Hematopoietic multipotent progenitor cell treated with erythropoietin and hydrocortisone succinate and interleukin-3 and kit ligand, for 15 days (in vitro differentiated cells): ENCODE results near the gene PSEN2.
A peak's percentile ranks its signal among the peaks of the same experiment; 100 is the strongest.

ENCODE experiments used
- DNase-seq: peaks from one replicate; pipeline ENCODE4 v3.0.0-alpha.2; 2015; ENCODE audit warnings: low spot score

The PSEN2 gene

DNA sequence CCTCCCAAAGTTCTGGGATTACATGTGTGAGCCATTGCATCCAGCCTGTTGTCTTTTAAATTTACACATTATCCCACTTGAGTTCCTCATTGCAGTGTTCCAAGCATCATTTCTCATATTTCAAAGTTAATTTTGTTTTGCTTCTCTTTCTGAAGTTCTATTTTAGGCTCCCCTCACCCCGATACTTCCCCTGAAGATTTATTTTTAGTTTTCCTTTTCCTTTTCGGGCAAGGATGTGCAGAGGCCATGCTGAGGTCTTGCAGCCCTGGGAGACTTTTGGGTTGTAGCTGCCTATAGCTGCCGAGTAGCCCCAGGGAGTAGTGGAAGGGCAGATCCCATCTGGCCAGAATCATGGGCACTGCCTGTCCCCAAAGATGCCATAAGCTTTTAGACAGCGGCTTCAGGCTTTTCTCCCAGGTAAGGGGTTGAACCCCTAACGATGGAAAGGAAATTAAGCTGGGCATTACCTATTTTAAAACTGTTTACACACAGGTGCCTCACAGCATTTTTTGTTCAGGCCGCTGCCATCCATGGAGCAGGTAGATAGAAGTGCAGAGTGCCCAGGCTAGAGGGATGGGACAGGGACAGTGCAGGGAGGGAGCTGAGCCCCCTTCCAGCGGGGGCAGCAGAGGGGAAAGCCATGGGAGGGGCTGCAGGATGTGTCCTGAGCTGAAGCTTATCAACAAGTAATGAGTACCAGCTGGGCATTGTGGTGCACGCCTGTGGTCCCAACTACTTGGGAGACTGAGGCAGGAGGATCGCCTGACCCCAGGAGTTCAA lies 15.9 kb downstream of the PSEN2 start:
- no peak for DNase-seq

DNA sequence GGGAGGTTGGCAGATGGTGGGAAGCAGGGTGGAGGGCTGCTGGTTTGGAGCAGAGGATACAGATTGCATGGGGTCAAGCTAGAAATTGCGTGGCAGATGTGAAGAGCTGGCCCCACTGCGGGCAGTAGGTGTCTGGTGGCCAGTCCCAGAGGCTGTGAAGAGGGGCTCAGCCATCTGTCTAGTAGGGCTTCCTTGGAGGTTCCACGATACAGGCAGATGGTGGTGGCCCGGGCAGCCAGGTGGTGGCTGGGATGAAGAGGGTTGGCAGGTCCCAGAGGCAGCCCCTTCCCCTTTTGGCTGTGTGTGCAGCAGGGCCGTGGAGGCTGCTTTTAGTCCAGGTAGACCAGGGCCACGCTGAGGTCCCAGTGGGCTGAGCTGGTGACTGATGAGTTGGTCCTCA lies 16.6 kb downstream of the PSEN2 start:
- no peak for DNase-seq

DNA sequence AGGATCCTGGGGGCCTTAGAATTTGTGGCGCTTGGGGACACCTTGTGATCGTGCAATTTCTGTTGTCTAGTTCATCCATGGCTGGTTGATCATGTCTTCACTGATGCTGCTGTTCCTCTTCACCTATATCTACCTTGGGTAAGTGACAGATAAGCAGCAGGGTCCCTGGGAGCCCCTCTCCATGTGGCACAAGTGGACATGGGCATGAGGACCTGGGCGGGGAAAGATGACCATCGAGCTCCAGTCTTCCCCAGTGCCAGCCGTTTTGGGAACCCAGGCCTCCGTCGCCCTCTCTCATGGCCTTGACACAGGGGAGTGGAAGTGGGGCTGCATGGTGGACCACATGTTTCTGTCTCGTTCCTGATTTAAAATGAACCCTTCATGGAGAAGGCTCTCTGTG lies 17.6 kb downstream of the PSEN2 start:
- DNase-seq: no peak

DNA sequence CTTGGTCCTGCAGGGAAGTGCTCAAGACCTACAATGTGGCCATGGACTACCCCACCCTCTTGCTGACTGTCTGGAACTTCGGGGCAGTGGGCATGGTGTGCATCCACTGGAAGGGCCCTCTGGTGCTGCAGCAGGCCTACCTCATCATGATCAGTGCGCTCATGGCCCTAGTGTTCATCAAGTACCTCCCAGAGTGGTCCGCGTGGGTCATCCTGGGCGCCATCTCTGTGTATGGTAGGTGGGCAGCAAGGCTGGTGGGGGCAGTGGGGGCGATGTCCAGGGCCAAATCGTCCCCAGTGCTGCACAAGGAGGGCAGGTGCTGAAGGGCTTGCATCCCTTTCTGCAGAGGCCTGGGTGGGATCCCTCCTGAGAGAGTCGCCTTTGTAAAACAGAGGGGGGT lies 18.4 kb downstream of the PSEN2 start:
- no peak for DNase-seq

DNA sequence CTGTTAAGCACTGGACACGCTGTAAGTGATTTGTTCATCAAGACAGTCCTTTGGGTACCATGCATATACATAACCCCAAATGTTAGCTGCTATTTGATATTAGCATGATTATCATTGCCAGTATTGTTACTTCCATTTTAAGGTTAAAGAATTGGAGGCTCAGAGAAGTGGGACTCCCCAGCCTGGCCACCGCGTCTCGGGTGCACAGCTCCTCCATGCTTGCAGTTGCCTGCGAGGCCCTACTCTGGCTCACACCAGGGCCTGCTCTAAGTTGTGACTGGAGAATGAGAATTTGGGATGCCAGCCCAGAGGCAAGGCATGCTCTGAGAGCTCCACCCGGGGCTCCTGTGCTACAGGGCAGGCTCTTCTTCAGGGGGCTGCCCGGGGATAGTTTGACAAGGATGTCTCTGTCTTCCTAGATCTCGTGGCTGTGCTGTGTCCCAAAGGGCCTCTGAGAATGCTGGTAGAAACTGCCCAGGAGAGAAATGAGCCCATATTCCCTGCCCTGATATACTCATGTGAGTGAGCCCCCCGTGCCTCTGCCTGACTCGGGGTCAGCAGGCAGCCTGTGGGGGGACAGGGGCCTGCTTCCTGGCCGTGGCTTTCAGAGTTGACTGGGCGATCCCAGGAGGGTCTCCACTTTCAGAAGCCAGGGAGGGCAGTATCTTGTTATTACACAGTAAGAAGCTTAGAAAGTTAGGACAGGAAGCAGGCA lies 19.4 kb downstream of the PSEN2 start:
- DNase-seq: no peak

DNA sequence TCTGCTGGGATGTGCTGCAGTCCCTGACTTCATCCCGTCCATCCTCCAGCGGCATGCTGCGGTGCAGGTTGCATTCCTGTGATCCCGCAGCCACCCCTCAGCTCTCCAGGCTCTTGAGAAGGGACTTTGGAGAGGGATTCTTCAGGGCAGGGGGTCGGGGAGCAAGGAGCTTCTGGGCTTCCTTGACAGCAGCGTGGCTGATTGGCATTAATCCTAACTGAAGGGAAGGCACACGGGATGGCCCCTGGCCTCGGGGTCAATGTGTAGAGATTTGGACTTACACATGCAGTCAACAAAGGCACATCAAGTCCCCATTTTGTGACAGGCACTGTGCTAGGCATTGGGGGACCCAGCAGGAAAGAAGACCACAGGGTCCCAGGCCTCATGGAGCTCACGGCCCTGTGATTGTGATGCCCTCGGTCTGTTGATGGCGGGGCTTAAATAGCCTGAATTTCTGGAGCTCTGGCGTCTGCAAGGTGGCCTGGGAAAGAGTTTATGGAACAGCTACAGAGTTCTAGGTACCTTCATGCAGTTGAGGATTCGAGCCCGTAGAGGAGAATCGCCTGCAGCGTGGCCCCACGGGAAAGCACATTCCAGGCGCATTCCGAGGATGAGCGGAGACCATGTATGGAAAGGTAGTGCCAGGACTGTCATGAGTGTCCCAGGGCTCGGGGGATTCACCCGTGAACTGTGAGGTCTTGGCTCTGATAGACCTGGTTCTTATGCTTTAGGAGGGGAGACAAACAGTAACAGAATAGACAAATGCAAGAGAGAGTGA lies 20.1 kb downstream of the PSEN2 start:
- no peak for DNase-seq

DNA sequence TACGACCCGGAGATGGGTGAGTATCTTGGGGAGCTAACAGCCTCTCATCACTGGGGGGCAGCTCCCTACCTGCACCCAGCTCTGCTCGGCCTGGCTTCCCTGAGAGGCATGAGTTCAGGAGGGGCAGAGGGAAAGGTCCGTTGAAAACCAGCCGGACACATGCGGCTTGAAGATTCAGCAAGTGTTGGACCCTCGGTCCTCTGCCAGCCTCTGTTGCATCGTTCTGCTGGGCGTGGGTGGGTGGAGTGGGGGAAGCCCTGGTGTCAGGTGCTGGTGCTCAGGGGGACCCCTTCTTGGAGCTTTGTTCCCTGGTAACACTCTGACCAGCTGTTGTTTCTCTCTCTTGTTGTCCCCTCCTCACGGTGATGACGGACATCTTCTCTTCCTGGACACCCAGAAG lies 20.9 kb downstream of the PSEN2 start:
- DNase-seq: no peak

DNA sequence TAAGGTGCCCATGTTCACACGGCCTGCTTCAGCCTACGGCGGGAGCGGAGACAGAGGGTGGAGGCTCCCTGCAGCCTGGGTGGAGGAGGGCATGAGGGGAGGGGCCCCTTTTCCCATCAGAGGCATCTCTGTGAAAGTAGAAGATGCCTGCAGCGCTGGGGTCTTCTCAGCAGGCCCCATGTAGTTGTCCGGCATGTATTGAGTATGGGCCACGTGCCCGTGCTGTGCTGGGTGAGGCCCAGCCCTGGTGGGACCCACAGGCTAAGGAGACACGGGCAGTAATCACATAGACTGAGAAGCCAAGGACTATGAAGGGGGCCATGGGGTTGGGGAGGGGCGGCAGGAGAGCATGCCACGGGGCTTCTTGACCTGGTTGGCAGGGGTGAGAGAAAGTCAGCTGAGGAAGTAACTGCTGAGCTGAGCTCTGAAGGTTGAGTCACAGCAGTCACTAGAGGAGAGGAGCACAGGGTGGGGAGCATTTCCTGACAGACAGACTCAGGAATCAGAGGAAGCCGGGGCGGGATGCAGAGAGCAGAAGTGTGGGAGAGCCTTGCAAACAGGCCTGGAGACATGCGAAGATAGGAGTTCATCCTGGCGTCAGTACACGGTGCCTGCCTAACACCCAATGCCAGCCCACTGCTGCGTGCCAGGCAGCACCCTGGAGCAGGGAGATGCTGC lies 21.6 kb downstream of the PSEN2 start:
- no peak for DNase-seq

DNA sequence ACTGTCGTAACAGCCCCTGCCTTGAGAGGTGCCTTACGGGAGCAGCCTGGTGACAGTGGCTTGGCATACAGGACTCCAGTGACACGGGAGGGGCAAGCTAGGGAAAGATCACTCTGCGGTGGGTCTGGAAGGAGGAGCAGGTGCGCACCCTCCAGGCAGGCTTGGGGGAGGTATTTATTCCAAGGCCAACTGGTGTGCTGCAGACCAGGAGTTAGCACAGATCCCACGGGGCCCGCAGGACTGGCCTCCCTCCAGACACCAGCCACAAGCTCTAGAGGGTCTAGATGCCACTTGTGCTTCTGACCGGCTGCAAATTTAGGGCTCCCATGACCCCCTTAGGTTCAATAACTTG lies 22.1 kb downstream of the PSEN2 start:
- no peak for DNase-seq

DNA sequence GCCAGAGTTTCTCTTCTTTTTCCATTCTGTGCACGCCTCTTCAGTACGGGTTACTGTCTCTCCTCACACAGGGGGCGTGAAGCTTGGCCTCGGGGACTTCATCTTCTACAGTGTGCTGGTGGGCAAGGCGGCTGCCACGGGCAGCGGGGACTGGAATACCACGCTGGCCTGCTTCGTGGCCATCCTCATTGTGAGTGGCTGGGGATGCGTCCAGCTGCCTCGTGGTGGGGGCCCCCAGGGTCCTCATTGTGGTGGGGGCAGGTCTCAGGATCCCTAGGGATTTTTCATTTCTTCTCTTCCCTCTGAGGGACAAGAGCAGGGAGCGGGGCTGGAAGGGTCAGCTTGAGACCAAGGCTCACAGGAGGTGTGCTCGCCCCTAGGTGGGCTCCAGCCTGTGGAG lies 23.5 kb downstream of the PSEN2 start:
- no peak for DNase-seq

DNA sequence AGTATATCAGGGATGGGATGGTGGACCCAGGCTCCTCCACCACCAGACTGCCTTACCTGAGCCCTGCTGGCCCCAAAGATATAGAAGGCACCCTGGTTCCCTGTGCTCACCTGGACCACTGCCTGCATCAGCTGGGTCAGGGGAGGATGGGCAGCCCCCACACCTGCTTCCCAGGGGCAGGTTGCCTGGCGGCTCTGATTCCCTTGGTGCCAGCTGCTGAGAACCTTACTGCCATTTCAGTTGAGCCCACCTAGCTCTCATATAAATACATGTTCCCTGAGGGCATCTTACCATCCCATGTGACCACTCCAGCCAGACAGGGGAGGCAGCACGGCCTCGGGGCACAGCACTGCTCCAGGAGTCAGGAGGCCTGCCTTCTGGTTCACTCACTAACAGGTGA lies 24.4 kb downstream of the PSEN2 start:
- no peak for DNase-seq

DNA sequence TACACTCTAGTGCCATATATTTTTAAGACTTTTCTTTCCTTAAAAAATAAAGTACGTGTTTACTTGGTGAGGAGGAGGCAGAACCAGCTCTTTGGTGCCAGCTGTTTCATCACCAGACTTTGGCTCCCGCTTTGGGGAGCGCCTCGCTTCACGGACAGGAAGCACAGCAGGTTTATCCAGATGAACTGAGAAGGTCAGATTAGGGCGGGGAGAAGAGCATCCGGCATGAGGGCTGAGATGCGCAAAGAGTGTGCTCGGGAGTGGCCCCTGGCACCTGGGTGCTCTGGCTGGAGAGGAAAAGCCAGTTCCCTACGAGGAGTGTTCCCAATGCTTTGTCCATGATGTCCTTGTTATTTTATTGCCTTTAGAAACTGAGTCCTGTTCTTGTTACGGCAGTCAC lies 25.2 kb downstream of the PSEN2 start:
- DNase-seq: no peak

DNA sequence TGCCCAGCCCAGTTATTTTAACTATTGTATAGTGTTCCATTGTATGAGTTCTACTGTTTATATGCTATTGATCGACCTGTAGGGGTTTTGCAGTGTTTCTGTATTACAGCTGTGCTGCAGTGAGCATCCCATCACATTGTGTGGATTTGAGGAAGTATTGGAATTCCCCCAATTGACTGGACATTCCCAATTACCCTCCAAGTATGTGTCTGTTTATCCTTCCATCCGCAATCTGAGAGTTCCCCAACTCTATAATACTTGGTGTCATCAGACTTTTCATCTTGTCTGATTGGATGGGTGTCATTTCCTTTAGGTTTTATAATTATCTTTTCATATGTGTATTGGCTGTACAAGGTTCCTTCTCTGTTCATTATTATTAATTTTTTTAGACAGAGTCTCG lies 27.8 kb downstream of the PSEN2 start:
- DNase-seq: no peak

DNA sequence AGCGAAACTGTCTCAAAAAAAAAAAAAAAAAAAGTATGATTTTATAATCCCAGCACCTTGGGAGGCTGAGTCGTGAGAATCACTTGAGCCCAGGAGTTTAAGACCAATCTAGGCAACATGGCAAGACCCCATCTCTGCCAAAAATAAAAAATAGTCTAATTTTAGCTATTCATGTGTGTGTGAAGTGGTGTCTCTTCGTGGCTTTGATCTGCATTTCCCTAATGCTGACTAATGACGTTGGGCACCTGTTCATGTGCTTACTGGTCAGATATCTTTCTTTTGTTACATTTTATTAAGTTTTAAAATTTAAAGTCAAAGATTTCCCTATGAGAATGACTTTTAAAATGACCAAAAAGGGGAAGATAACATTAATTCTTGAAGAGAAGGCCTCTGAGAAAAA lies 31.0 kb downstream of the PSEN2 start:
- no peak for DNase-seq

DNA sequence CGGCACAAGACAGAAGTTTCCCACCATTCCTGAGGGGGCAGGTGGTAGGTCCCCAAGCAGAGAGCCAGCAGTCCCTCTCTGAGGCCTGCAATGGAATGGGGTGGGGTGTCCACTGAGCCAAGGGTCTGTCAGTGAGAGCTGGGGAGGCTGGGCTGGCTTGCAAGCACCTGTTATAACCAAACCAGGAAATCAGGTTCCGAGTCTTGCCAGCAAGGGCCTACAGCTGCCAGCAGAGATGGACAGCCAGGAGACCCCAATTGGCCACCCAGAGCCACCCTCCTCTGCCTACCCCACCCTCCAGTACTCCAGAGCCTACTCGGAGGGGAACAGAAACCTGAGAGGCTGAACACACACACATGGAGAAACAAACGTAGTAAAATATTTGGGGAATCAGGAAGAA lies 32.2 kb downstream of the PSEN2 start:
- no peak for DNase-seq

DNA sequence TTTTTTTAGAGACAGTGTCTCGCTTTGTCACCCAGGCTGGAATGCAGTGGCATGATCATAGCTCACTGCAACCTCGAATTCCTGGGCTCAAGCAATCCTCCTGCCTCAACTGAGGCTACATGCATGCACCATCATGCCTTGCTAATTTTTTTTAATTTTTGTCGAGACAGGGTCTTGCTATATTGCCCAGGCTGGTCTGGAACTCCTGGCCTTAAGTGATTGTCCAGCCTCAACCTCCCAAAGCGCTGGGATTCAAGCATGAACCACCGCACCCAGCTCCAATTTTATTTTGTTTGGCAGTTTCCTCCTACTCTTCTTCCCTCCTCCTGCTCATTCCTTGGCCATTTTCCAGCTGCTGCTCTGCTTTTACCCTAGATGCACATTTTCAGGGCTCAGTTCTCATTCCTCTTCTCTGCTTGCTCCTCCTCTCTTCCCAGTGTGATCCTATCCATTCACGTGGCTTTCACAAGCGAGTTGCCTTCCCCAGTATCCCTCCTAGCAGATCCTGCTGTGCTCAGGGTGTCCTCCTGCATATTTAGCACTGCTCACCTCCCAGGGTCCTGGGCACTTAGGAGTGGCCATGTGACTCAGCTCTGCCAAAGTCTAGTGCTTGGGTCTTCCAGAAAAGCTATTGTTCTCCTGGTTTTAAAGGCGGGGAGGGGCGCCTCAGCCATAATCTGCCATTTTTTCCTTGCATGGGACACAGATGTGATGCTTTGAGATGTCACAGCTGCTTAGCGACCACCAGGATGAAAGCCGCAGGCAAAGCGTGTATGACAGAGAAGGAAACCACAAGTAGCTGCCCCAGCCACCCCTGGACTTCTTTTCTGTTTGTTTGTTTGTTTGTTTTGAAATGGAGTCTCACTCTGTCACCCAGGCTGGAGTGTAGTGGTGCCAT lies 33.7 kb downstream of the PSEN2 start:
- DNase-seq: no peak

DNA sequence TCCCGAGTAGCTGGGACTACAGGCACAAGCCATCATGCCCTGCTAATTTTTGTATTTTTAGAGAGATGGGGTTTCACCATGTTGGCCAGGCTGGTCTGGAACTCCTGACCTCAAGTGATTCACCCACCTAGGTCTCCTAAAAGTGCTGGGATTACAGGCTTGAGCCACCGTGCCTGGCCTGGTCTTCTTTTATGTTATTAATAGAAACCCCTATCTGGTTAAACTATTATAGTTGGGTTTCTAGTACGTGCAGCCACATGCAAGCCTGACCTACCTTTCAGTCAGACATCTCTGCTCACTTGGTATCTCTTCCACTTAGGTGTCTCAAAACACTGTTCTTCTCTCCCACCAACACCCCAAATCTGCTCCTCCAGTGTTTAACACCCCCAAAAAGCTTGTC lies 34.4 kb downstream of the PSEN2 start:
- no peak for DNase-seq

DNA sequence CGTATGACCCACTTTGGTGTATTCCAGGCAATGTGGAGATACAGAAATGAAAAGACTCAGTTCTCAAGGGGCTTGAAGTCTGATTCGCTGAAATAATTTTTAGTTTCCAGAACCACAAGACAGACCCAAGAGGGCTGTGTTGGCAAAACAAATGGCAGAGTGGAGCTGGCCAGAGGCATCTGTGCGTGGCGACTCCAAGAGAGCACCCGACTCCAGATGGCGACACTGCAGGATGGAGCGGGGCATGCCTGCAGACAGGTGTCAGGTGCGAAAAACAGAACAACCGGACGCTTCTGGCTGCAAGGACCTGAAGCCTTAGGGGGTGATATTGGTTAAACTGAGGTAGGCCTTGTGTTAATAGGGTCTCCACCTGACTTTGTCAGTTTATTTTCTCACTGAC lies 38.0 kb downstream of the PSEN2 start:
- DNase-seq: no peak

DNA sequence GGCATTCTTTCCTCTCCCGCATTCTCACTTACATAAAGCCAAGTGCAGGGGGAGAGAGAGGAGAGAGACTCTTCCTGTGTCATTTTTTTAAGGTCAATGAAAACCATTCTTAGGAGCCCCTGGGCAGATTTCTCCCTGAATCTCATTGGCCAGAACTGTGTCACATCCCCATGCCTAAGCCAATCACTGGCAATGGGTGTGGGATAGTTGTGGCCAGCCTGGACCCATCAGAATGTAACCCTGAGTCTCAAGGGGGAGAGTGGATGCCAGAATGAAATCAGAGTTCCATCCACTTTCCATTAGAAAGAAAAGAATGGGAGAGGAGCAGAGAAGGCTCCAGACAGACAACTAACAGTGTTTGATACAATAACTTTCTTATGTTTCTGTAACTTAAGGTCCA lies 38.5 kb downstream of the PSEN2 start:
- DNase-seq: no peak

DNA sequence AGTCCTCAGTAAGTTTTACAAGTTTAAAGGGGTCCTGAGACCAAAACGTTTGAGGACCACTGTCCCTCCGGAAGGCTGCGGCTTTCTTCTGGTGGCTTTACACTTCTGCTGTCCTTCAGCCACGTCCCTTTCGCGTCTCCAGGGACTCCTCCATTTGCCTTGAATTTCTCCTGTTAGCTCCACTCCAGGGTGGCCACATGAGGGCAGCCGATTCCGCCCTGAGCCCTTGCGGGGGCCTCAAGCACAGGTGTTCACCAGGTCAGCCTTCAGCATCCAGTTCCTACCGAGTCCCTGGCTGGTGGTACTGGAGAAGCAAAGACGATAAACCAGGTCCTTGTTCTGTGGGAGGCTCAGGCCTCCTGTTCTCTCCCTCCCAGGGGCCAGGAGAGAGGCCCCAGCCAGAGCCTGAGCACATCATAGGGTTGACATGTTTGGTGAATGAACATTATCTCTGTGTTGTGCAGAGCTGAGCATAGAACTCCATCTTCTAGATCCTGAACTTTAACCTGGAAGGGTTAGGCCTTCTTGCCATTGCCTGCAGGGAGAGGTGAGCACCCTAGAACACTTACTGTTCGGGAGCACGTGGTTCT lies 42.3 kb downstream of the PSEN2 start:
- DNase-seq: peak; percentile 43

DNA sequence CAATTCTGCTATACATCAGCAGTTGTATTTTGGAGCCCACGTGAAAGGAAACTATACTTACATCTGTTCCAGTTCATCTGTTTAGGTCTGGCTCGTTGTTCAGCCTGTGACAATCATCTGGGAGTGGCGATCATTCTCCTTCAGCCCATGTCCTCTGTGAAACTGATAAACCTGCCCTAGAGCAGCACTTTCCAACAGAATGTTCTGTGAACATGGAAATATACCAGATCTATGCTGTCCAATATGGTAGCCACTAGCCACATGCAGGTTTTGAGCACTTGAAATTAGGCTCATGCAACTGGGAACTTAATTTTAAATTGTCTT lies 45.2 kb downstream of the PSEN2 start:
- DNase-seq: no peak
